ENCODE data around the gene DNAJC5.

DNAJC5 gene

DNA sequence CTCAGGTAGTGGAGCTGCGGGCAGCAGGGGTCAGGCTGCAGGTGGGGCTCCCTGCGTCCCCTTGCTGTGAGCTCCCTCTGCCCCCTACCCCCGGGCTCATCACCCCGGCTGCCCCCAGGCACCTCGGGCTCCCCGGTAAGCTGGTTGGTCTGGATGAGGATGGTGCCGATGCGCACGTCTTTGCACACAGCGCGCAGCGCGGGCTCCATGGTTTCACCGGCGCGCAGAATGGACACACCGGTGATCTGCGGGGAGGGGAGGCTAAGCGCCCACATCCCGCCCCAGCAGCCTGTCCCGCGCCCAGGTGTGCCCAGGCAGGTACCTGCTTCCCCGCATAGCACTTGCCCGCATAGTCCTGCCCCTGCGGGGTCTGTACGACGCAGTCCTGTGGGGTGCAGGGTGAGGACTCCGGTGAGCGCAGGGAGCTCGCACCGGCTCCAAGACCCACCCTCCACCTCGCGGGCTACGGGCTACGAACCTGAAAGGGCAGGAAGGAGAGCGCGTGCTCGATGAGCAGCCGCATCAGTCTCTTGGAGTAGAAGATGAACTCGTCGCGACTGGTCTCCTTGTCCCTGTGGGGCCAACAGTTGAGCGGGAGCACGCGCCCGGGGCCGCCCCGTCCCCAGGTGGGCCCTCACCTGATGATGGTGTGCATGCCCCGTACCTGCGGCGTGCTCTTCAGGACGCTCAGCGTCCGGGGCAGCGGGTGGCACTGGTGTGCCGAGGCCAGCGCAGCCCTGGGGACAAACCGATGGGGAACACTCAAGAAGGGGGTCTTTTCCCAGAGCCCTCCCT is 45.7 kb downstream of the DNAJC5 start:
- DNase-seq (ENCODE audit: low read depth): no peak

DNA sequence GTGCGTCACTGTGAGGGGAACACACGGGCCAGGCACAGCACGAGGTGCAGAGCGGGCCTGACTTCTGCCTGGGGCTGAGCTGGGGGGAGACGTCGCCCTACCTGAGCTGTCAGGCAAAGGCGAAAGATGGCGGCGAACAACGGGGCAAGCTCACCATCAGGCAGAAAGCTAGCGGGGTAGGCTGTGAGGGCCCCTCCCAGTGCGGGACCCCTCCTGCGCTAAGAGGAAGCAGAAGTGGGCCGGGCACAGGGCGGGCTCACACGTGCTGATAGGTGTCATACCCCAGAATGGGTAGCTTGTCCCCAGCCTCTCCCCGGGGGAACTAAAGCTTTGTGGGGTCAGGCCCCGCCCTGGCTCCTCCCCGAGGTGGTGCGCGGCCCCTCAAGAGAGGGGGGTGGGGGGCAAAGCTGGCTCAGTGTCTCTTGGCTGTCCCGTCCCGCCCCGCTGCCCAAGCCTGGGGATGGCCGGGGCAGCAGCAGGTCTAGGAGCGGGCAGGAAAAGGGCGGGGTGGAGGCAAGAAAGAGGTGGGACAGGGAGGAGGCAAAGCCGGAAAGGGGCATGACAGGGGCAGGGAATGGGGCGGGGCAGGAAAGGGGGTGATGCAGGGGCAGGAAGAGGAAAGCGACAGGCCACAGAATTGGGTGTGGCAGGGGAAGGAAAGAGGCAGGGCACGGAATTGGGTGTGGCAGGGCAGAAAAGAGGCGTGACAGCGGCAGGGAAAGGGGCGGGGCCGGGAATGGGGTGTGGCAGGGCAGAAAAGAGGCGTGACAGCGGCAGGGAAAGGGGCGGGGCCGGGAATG is 46.6 kb downstream of the DNAJC5 start:
- no peak for DNase-seq (ENCODE audit: low read depth)

DNA sequence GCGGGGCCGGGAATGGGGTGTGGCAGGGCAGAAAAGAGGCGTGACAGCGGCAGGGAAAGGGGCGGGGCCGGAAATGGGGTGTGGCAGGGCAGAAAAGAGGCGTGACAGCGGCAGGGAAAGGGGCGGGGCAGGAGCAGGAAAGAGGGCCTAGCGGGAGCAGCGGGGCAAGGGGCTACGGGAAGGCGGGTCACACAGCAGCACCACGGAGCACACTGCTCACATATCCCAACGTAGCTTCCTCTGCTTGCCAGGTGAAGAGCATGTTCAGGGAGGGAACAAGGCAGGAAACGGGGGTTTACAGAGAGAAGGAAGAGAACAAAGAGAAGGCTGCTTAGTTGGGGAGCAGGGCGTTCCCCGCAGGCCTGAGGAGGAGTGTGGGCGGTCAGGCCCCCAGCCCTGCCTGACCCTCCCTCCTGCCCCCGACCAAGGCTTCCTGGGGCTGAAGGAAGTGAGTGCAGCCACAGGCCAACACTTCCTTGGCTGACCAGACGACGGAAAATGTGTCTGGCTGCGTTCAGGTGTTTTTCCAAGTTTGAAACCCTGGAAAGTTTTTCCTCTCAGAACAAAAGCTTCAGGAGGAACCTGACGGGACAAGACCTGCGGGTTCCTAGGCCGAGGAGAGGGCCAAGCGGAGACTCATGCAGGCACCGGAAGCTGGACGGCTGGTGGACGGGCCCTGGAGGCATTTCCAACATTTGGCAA is 47.5 kb downstream of the DNAJC5 start:
- peak; percentile 56 for DNase-seq (ENCODE audit: low read depth)

DNA sequence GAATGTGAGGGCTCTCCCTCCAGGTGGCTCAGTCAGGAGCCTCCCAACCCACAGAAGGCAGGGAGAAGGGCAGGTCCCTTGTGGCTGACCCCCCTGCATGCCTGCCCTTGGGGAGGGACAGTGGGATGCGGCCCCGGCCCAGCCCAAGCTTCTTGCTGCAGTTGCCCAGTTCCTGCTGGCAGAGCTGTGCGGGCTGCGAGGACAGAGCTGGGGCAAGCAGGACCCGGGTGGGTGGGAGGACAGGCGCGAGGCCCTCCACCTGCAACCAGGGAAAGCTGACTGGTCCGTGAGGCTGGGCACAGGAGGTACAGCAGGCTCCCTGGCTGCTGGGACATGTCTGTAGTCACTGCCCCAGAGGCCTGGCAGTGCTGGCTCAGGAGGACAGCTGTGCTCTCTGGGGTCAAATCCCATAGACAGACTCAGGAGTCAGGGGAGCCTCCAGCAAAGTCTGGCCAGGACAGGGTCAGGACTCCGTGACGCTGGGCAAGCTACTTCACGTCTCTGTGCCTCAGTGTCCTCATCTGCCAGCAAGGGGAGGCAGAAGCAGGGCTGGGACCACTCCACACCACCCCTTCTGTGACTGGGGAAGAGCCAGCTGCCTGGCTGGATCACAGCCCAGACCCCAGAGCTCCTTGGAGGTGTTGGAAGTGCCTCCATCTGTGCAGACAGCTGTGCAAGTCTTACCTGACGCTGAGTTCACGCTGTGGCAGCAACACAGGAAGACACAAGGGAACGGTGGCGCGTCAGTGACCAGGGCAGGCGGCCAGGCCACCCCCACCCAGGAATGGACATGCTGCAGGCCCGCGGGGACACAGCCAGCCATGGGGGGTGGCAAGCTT is 48.3 kb downstream of the DNAJC5 start:
- DNase-seq (ENCODE audit: low read depth): no peak

DNA sequence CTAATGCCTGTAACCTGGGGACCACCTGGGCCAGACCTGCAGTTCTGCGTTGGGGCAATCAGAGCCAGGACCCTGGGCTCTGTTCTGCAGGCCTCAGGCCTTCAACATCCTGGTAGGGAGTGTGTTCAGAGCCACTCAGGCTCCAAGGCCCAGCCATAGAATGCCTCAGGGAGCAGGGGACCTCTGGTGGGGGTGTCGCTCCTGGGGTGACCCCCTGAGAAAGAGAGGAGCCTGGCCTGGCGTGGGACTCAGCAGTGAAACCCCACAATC is 48.8 kb downstream of the DNAJC5 start:
- no peak for DNase-seq (ENCODE audit: low read depth)

DNA sequence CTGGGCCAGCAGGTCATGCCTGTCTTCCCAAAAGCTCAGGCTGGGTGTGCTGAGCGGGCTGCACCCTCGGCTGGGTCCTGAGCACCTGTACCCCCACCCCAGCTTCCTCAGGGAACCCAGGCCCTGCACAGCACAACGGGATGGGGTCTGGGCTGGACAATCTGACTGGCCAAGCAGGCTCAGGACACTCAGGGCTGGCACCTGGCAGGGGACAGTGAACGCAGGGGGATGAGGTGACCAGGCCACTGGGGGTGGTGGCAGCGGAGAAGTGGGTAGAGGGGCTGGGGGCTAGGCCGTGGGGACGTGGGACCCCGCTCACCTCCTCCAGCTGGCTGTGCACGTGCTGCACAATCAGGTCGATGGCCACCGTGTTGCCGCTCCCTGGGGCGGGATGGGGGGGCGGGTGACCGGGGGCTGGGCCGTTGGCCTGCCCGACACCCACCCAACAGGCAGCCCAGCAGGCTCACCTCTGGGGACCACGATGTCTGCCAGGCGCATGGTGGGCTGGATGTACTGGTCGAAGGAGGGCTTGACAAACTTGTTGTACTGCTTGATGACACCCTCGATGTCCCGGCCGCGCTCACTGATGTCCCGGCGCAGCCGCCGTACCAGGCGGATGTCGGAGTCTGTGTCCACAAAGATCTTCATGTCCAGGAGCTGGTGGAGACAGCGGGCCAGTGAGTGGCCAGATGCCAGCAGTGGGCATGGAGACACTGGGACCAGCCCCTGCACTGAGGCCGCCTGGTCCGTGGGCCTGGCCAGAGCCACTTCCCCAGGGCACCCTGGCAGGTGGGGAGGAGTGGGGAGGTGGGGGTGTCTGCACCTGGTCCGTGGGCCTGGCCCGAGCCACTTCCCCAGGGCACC is 49.4 kb downstream of the DNAJC5 start:
- DNase-seq (ENCODE audit: low read depth): no peak

DNA sequence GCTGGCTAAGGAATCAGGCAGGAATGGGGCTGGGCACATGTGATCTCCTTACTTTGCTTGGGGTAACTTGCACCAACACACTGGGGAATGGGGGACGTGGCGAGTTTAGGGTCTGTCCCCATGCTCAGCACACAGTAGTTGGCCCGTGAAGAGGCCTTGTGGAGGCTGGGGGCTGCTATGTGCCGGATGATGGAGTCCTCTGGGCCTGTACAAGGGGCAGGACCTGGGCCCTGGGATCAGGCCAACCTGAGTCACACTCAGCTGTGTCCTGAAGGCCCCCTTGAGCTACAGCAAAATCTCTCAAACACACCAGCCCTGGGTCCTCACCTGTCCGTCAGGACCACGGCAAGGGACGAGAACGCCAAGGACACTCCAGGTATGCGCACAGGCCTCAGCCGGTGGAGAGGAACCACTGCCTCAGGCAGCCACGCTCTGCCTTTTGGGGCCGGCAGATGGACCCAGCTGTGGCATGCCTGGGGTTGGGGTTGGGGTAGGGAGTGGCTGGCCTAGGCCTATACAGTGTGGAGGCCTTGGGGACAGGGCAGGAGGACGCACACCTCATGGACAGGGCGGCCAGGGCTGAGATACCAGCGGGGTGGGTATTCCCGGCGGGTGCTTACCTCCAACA is 50.2 kb downstream of the DNAJC5 start:
- DNase-seq (ENCODE audit: low read depth): no peak

DNA sequence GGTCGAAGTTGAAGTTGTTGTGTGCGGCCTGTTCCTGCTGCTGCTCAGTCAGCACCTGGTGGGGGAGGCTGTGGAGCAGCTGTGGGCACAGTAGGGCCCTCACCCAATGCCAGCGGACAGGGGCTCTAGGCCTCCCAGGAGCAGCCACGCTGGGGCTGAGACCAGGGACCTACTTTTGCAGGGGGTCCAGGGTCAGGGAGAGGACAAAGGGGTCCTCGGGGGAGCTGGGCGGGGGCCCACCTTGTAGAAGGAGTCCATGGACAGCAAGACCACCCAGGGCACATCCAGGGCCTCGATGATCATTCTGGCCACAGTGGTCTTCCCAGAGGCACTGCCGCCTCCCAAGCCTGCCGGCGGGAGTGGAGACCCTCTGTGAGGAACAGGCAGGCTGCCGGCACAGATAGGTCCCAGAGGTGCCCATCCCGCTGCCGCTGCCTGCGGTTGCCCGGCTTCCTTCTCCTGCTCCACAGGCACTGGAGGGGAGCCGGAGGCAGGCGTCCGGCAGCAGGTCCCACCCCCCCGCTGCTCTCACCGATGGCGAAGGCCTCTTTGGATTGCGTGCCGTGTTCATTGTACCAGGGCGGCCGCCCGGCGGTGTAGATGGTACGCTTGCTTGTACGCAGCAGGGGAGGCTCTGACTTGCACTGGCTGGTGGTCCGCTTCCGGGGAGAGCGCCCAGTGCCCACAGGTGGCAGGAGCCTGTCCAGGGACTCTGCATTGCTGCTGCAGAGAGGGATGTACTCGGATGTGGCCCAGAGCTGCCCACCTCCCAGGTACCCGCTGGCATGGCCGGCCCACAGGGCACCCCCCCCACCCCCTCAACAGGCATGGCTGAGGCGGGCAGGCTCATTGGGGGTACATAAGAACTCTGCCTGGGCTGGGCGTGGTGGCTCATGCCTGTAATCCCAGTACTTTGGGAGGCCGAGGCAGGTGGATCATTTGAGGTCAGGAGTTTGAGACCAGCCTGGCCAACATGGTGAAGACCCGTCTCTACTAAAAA is 51.3 kb downstream of the DNAJC5 start:
- DNase-seq (ENCODE audit: low read depth): no peak

DNA sequence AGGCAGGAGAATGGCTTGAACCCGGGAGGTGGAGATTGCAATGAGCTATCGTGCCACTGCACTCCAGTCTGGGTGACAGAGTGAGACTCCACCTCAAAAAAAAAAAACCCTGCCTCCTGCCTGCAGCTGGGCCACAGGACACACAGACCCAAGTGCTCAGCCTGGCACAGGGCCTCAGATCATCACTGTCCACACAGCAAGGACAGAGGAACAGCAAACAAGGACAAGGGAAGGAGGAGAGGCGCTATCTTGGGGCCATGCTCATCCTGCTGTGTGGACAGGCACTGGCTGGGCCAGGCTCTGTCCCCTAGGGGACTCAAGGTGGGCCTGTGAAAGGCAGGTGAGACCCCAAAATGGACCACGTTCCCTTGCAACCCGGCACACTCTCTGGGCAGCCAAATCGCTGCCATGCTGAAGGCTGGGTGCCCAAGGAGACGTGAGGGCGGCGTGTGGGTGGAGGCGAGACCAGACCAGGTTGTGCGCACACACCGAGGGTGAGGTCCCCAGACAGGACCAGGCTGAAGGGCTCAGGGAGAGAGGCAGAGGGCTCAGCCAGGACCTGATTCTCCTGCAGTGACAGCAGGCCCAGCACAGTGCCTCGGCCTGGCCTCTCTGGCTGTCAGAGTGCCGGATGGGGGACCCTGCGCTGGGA is 52.2 kb downstream of the DNAJC5 start:
- DNase-seq (ENCODE audit: low read depth): no peak

DNA sequence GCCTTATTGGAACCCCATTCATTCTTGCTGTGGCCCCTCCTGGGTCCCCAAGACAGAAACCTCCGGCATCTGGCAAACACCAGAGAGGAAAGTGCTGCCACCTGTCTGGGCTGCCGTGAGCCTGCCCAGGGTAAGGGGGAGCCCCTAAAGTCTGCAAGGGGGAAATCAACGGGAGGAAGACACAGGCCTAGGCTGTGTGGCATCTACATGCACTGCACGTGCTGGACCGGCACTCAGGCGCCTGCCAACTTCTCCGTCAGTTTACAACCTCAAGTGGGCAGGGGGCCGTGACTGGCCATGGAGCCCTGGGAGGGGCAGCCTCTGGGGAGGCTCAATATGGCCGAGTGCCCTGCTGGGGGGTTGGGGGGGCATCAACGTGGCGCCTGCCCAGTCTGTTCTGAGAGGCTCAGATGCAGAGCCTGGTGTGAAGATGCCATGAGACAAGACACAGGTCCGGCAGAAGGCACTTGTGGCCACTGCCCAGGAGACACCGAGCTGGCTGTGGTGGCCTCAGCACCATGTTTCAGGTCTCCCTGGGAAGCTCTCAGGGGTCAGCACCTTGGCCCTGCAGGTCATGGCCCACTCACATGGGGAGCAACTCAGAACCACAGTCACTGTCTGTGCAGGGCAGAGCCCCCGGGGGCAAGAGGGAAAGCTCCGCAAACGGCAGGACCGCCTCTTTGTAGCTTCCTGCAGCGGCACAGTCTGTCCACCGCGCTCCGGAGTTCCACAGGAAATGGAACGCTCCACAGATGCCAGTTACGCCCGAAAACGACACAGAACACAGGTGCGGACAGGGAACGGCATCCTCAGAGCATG is 52.9 kb downstream of the DNAJC5 start:
- DNase-seq (ENCODE audit: low read depth): no peak

DNA sequence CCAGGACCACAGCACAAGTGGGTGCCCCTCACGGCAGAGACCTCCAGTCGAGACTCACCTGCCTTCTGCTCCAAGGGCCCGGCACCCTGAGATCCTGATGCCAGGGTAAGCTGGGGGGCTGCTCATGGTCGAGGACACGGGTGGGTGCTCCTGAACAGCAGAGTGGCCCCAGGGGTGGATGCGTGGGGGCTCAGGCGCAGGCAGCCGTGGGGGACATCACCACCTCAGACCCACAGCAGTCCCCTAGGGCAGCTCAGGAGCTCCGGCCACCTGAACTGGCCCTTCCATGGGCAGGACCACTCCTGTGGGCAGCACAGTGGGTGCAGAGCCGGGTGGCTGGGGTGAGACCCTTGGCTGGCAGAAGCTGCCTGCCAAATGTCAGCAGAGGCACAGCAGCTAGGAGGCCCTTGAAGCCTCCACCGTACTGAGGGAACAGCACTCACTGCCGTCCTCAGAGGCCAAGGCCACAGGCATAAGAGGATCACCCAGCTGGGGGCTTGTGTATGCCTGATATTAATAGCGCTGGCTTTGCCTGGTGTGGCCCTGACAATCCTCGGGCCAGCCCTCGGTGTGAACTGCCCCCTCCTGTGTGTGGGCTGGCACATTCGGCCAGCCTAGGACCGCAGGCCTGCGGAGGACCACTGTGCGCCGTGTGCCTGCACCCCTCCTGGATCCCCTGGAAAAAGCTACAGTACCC is 55.9 kb downstream of the DNAJC5 start:
- DNase-seq (ENCODE audit: low read depth): no peak

DNA sequence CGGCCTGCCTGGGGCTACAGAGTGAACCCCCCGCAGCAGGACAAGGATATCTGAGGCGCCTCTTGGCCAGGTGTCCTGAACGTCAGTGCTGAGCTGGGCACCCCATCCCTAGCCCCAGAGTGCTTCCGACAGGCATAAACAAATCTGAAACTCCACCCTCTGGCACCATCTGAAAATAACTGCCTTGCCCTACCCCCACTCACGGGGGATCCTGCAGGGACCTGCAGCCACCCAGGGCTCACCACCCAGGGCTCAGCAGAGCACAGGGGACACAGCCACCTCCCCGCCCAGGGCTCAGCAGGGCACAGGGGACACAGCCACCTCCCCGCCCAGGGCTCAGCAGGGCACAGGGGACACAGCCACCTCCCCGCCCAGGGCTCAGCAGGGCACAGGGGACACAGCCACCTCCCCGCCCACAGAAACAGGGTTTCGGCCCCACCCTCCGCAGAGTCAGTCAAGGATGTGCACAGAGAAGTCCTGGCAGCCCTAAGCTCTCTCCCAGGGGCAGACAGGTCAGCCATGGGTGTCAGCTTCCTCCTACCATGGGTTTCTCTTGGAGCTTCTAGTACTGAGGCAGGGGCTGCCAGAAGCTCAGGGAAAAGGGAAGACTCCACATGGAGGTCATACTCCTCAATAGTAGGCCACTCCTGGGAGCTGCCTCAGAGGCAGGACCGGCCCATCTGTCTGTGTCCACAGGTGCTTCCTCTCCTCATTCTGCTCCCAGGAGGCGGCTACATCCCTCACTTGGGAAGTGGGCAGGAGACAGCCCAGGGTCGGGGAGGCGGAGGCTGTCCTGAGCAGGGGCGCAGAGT is 56.7 kb downstream of the DNAJC5 start:
- no peak for DNase-seq (ENCODE audit: low read depth)

DNA sequence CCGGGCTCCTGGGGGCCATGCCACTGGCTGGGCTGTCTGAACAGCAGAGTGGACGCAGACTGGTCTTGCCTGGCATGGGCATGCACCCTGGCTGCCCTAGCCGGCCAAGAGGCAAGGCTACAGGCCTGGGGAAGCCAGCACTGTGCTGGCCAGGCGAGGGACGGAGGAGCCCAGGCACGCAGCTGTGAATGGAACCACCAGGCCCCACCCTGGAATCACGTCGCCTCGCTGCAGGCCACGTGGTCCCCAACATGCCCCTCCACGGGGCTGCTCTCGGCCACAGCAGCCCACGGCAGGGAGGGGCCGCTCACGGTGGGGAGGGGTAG is 57.2 kb downstream of the DNAJC5 start:
- DNase-seq (ENCODE audit: low read depth): no peak

DNA sequence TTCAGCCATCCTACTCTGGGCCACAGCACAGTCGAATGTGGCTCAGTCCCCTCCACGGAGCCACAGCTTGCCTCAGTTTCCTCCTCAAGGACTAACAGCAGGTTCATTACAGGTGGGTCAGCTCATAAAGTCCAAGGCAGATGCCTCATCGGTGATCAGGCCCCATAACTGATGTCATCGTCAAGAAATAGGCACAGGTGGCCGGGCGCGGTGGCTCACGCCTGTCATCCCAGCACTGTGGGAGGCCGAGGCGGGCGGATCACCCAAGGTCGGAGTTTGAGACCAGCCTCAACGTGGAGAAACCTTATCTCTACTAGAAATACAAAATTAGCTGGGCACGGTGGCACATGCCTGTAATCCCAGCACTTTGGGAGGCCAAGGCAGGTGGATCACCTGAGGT is 57.8 kb downstream of the DNAJC5 start:
- no peak for DNase-seq (ENCODE audit: low read depth)

DNA sequence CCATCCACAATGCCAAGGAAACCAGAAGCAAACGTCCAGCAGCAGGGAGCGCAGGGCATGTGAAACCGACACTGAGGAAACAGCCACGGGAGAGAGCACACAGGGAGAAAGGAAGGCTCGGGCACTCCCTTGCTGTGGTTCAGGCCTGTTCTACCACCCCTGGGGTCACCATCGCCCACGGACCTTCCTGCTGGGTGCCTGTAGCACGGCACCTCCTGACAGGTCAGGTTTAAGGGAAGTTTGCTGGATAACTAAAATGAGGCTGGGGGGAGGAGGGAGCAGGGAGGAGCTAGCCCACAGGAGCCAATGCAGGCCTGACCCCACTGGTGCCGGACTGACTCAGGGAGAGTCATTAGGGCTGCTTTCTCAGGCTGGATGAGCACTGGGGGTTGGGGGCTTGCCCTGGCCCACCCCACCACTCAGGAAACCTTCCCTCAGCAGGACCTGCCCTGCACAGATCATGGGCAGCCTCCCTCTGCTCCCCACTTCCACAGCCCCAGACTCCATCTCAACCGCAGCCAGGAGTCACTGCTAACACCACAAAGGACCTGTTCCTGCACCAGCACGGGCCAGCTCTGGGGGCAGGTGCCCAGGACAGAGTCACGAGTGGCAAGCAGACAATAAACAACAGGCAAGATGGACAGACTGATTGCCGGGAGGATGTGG is 59.0 kb downstream of the DNAJC5 start:
- no peak for DNase-seq (ENCODE audit: low read depth)

DNA sequence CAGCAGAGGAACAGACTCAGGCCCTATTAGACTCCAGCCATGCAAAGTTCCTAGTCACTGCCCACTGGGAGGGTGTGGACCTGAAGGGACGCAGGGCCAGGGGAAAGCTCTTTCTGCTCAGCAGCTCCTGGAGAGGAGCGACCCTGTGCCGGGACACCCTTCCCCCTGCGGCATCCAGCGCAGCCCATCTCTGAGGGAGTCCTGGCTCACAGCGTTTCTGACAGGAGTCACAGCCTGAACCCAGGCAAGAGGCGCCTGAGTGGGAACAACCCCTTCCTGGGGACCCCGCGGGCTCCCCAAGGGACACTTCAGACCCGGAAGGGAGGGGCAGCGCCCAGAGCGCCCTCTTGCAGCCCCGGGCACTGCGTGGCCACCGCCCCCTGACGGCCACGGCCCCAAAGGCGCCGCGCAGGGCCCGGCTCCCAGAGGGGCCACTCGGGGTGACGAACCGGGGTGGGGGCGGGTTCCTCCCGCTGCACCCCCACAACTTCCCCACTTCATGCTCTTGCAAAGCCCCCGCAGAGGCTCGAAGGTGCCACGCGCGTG is 60.4 kb downstream of the DNAJC5 start:
- DNase-seq (ENCODE audit: low read depth): no peak
